Trophoblast cell (in vitro differentiated cells and primary cell): ENCODE measurements around the gene RABL6. TPM values are rescaled to one million over a fixed set of nuclear protein-coding genes. Genes with fewer than 3 reads are reported as not detected.

Source experiments
- DNase-seq, 2 donors: peaks; one replicate each; pipeline ENCODE4 v3.0.0-alpha.2; 2016
- H2AFZ ChIP-seq: 2 replicates; pipeline ENCODE4 v1.6.1; 2013; ENCODE audit warnings: low read length, moderate library complexity, mild to moderate bottlenecking; ENCODE audit not compliant: insufficient read depth, poor library complexity
- H2AK5ac ChIP-seq: 2 replicates; pipeline ENCODE4 v1.6.1; 2013; ENCODE audit warnings: mild to moderate bottlenecking, low read length
- H2BK120ac ChIP-seq: 2 replicates; pipeline ENCODE4 v1.6.1; 2013; ENCODE audit warnings: low read length, mild to moderate bottlenecking, moderate library complexity; ENCODE audit not compliant: insufficient read depth, poor library complexity
- H2BK12ac ChIP-seq: 2 replicates; pipeline ENCODE4 v1.6.1; 2013; ENCODE audit warnings: mild to moderate bottlenecking, low read length, moderate library complexity
- H2BK5ac ChIP-seq: 2 replicates; pipeline ENCODE4 v1.6.1; 2013; ENCODE audit warnings: low read length, low read depth, moderate library complexity, mild to moderate bottlenecking; ENCODE audit not compliant: poor library complexity
- H3K14ac ChIP-seq: 2 replicates; pipeline ENCODE4 v1.6.1; 2013; ENCODE audit warnings: mild to moderate bottlenecking, low read length
- H3K18ac ChIP-seq: 2 replicates; pipeline ENCODE4 v1.6.1; 2013; ENCODE audit warnings: mild to moderate bottlenecking, low read length
- H3K23ac ChIP-seq: 2 replicates; pipeline ENCODE4 v1.6.1; 2013; ENCODE audit warnings: low read length
- H3K27ac ChIP-seq: 2 replicates; pipeline ENCODE4 v1.5.1; 2013; ENCODE audit warnings: low read depth, mild to moderate bottlenecking, inconsistent platforms, low read length, moderate library complexity
- H3K27me3 ChIP-seq: 2 replicates; pipeline ENCODE4 v1.6.1; 2013; ENCODE audit warnings: inconsistent platforms, mild to moderate bottlenecking, low read length, moderate library complexity; ENCODE audit not compliant: insufficient read depth
- H3K36me3 ChIP-seq, 2 experiments: 1 replicate in 1 of 2; 2 replicates in 1 of 2; pipeline ENCODE4 v1.6.1; 2013; ENCODE audit warnings: low read length in 2 of 2, mild to moderate bottlenecking in 2 of 2, moderate library complexity in 1 of 2; ENCODE audit not compliant: insufficient read depth in 2 of 2, control insufficient read depth in 1 of 2
- H3K4ac ChIP-seq: 2 replicates; pipeline ENCODE4 v1.6.1; 2013; ENCODE audit warnings: low read depth, mild to moderate bottlenecking, low read length, moderate library complexity
- H3K4me1 ChIP-seq, 2 experiments: 1 replicate in 1 of 2; 2 replicates in 1 of 2; pipeline ENCODE4 v1.6.1; 2013; ENCODE audit warnings: low read length in 2 of 2, mild to moderate bottlenecking in 2 of 2, moderate library complexity in 1 of 2; ENCODE audit not compliant: insufficient read depth in 2 of 2, control insufficient read depth in 1 of 2
- H3K4me2 ChIP-seq: 2 replicates; pipeline ENCODE4 v1.6.1; 2013; ENCODE audit warnings: inconsistent platforms, mild to moderate bottlenecking, low read length, moderate library complexity
- H3K4me3 ChIP-seq: 2 replicates; pipeline ENCODE4 v1.5.1; 2013; ENCODE audit warnings: mild to moderate bottlenecking, low read depth, low read length, inconsistent platforms
- H3K79me1 ChIP-seq: one replicate; pipeline ENCODE4 v1.6.1; 2013; ENCODE audit warnings: low read length
- H3K79me2 ChIP-seq: 2 replicates; pipeline ENCODE4 v1.6.1; 2013; ENCODE audit warnings: low read length, mild to moderate bottlenecking; ENCODE audit not compliant: control insufficient read depth, insufficient read depth, poor library complexity
- H3K9ac ChIP-seq: 2 replicates; pipeline ENCODE4 v1.6.1; 2013; ENCODE audit warnings: mild to moderate bottlenecking, low read length
- H3K9me3 ChIP-seq: 2 replicates; pipeline ENCODE4 v1.6.1; 2013; ENCODE audit warnings: low read depth, mild to moderate bottlenecking, control low read depth, inconsistent platforms, low read length; ENCODE audit not compliant: insufficient read depth
- H4K12ac ChIP-seq: 2 replicates; pipeline ENCODE4 v1.6.1; 2013; ENCODE audit warnings: low read depth, mild to moderate bottlenecking, low read length, moderate library complexity
- H4K8ac ChIP-seq: 2 replicates; pipeline ENCODE4 v1.6.1; 2013; ENCODE audit warnings: low read depth, mild to moderate bottlenecking, low read length, moderate library complexity
- H4K91ac ChIP-seq: one replicate; pipeline ENCODE4 v1.6.1; 2013; ENCODE audit warnings: low read depth, mild to moderate bottlenecking, low read length, moderate library complexity
- WGBS: extraction: QIAGEN DNeasy Blood & Tissue Kit; methylation state at CpG from one replicate; pipeline ENCODE4 v1.1.7; 2013; ENCODE audit warnings: missing lambda C conversion rate; ENCODE audit not compliant: insufficient read length, insufficient coverage; ENCODE audit errors: extremely low coverage; 5-methylcytosine and 5-hydroxymethylcytosine counted together
- polyA plus RNA-seq: library from polyadenylated mRNA; stranded (reverse); fragments of 200-250 nt; gene quantifications from 2 replicates; pipeline ENCODE4 v1.2.3, GENCODE V29; 2013

RABL6 gene, protein sequence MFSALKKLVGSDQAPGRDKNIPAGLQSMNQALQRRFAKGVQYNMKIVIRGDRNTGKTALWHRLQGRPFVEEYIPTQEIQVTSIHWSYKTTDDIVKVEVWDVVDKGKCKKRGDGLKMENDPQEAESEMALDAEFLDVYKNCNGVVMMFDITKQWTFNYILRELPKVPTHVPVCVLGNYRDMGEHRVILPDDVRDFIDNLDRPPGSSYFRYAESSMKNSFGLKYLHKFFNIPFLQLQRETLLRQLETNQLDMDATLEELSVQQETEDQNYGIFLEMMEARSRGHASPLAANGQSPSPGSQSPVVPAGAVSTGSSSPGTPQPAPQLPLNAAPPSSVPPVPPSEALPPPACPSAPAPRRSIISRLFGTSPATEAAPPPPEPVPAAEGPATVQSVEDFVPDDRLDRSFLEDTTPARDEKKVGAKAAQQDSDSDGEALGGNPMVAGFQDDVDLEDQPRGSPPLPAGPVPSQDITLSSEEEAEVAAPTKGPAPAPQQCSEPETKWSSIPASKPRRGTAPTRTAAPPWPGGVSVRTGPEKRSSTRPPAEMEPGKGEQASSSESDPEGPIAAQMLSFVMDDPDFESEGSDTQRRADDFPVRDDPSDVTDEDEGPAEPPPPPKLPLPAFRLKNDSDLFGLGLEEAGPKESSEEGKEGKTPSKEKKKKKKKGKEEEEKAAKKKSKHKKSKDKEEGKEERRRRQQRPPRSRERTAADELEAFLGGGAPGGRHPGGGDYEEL
- 95.6 and 95.9 TPM in 2 replicates for polyA plus RNA-seq

DNA sequence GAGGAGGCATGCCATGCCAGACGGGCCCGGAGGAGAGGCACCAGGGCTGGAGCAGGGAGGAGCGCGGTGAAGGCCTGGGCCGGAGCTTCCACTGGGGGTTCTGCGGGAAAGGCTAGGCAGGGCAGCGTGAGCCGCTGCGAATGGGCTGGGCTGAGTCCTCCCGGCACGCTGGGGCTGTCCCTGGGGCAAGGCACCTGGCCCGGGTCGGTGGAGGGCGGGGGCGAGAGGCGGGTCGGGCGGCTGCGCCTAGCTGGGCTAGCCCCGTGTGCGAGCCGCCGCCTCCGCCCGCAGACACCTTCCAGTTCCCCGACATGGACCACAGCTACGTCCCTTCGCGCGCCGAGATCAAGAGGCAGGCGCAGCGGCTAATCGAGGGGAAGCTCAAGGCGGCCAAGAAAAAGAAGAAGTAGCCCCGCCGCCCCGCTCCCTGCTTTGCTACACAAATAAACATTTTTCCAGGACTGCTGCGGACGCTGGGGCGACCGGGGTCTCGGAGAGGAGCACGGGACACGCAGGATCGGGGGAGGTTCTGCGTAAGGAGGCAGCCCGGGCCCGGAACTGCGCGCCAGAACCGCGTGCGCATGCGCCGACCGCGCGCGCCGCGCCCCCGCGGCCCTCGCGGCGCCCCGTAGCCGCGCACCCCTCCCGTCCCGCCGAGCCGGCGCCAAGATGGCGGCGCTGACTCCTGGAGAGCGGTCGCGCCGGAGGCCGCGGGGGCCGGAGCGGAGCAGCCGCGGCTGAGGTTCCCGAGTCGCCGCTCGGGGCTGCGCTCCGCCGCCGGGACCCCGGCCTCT lies at the start of gene RABL6:
Gene RABL6 (plus strand): TSS at position 668 of the 794 bp plus-strand sequence. CDS start 249 bp downstream, outside the sequence.
- H2BK5ac ChIP-seq = peak within 1 kb of the TSS; percentile 76
- no peaks in the 10 kb centered on the region for H3K27me3 ChIP-seq
- peak within 1 kb of the TSS; percentile 83 for H4K12ac ChIP-seq
- H3K9ac ChIP-seq = peak within 1 kb of the TSS; percentile 88
- peaks cover 9 to 17% of the 10 kb centered on the region in 2 experiments for H3K4me1 ChIP-seq
- DNase-seq = peak; percentile 52 to 80
- H3K79me2 ChIP-seq = peaks cover 17% of the 10 kb centered on the region
- WGBS = no CpG with 5 or more reads among the region's 96 CpGs
- peak within 1 kb of the TSS; percentile 87 for H3K4me2 ChIP-seq
- H3K36me3 ChIP-seq = peaks cover 16 to 27% of the 10 kb centered on the region in 2 experiments
- H3K9me3 ChIP-seq = no peaks in the 10 kb centered on the region
- peak within 1 kb of the TSS; percentile 78 for H3K14ac ChIP-seq
- H2BK120ac ChIP-seq = peak within 1 kb of the TSS; percentile 80
- peak within 1 kb of the TSS; percentile 75 for H3K27ac ChIP-seq
- H2AFZ ChIP-seq = peak within 1 kb of the TSS; percentile 75
- H3K18ac ChIP-seq = peak within 1 kb of the TSS; percentile 82
- H4K8ac ChIP-seq = peak within 1 kb of the TSS; percentile 89
- H3K23ac ChIP-seq = no peak within 1 kb of the TSS
- peak within 1 kb of the TSS; percentile 31 for H2AK5ac ChIP-seq
- peak within 1 kb of the TSS; percentile 90 for H3K4me3 ChIP-seq
- peaks cover 17% of the 10 kb centered on the region for H3K79me1 ChIP-seq
- peak within 1 kb of the TSS; percentile 84 for H3K4ac ChIP-seq
- H2BK12ac ChIP-seq = peak within 1 kb of the TSS; percentile 18
- peak within 1 kb of the TSS; percentile 88 for H4K91ac ChIP-seq

GRCh38 chr9:136759001-136759400 lies 48.7 kb upstream of the RABL6 start:
- no CpG with 5 or more reads among the region's 9 CpGs for WGBS
- DNase-seq = no peak
- Histone ChIP-seq H3K23ac (no peak overlapping the region), H3K4me3 (no peak overlapping the region), H3K9me3 (peaks cover 10% of the 10 kb centered on the region), H2BK12ac (no peak overlapping the region), H3K79me1 (peaks cover 4% of the 10 kb centered on the region), H3K27me3 (no peaks in the 10 kb centered on the region), H3K14ac (no peak overlapping the region), H3K9ac (no peak overlapping the region), H3K27ac (no peak overlapping the region), H4K12ac (no peak overlapping the region), H3K18ac (no peak overlapping the region), H3K4me1 (peaks cover 10 to 12% of the 10 kb centered on the region in 2 experiments), H3K79me2 (no peaks in the 10 kb centered on the region), H3K4me2 (no peak overlapping the region), H3K4ac (no peak overlapping the region), H2BK120ac (no peak overlapping the region), H2AK5ac (no peak overlapping the region), H2BK5ac (no peak overlapping the region), H3K36me3 (no peaks in the 10 kb centered on the region), H2AFZ (no peak overlapping the region), H4K8ac (no peak overlapping the region), H4K91ac (no peak overlapping the region)

- H3K18ac ChIP-seq = no peak overlapping the region
- no peak overlapping the region for H2AK5ac ChIP-seq
- no peak overlapping the region for H3K14ac ChIP-seq
- H2AFZ ChIP-seq = no peak overlapping the region
- H3K27ac ChIP-seq = no peak overlapping the region
- no peak overlapping the region for H4K91ac ChIP-seq
- H2BK12ac ChIP-seq = no peak overlapping the region
- WGBS = no CpG with 5 or more reads among the region's 27 CpGs
- H3K27me3 ChIP-seq = no peaks in the 10 kb centered on the region
- no peak overlapping the region for H2BK5ac ChIP-seq
- no peak overlapping the region for H2BK120ac ChIP-seq
- no peak overlapping the region for H4K8ac ChIP-seq
- peaks cover 12% of the 10 kb centered on the region for H3K9me3 ChIP-seq
- no peaks in the 10 kb centered on the region for H3K79me2 ChIP-seq
- no peak overlapping the region for H3K4ac ChIP-seq
- DNase-seq = no peak
- no peak overlapping the region for H3K9ac ChIP-seq
- peak overlapping the region; percentile 12 for H3K4me3 ChIP-seq
- H3K79me1 ChIP-seq = peaks cover 4% of the 10 kb centered on the region
- H3K36me3 ChIP-seq = no peaks in the 10 kb centered on the region
- H3K4me1 ChIP-seq = peaks cover 10 to 12% of the 10 kb centered on the region in 2 experiments
- no peak overlapping the region for H3K23ac ChIP-seq
- no peak overlapping the region for H4K12ac ChIP-seq
- H3K4me2 ChIP-seq = no peak overlapping the region
Observed at GRCh38 chr9:136759436-136760325, 48.1 kb upstream of the RABL6 start.
